ENCODE measurements around the gene KCNC4. TPM values are rescaled to one million over a fixed set of nuclear protein-coding genes. Genes with fewer than 3 reads are reported as not detected.

KCNC4 gene
- total RNA-seq, 1 experiment from 2014 or later = 8.9 TPM

GRCh38 chr1:110166861-110167260, 43.3 kb upstream of the KCNC4 start:
- no peak overlapping the region for H3T11ph ChIP-seq (ENCODE audit: low read length)
- no peak overlapping the region for H3K4me2 ChIP-seq (ENCODE audit: insufficient read depth, insufficient read length, low read length)
- DNase-seq = no peak
- no peak overlapping the region for H3K9ac ChIP-seq (ENCODE audit: extremely low read depth, insufficient read length, low read length)
- H2AFZ ChIP-seq (ENCODE audit: low read length) = no peak overlapping the region
- Mint-ChIP-seq H3K36me3 (ENCODE audit: insufficient read depth in 1 of 3, low read depth in 3 of 3) (no peaks in the 10 kb centered on the region), H3K9me3 (no peaks in the 10 kb centered on the region), H3K27me3 (ENCODE audit: low read depth) (peaks cover 6% of the 10 kb centered on the region), H3K27ac (no peak overlapping the region; a peak in 2 of 7 replicates), H3K4me1 (peaks cover 3 to 9% of the 10 kb centered on the region in 2 experiments; a peak in 2 of 4 replicates), H3K4me3 (no peak overlapping the region)
- WGBS (ENCODE audit: extremely low coverage, insufficient read length, low lambda C conversion rate) = no CpG with 5 or more reads among the region's 11 CpGs
- H4K20me1 ChIP-seq (ENCODE audit: control insufficient read depth, insufficient read depth, insufficient read length) = no peaks in the 10 kb centered on the region
- H3K4me1 ChIP-seq (ENCODE audit: insufficient read depth, low read length) = no peaks in the 10 kb centered on the region
- H3K4ac ChIP-seq (ENCODE audit: low read depth, low read length) = no peak overlapping the region
- no peaks in the 10 kb centered on the region for H3K27me3 ChIP-seq (ENCODE audit: insufficient read depth, low read length)
- no peak overlapping the region for H4K91ac ChIP-seq (ENCODE audit: insufficient read length, low read depth, low read length)
- no peaks in the 10 kb centered on the region for H3K79me2 ChIP-seq (ENCODE audit: insufficient read depth, low read length)
- no peak overlapping the region for H4K5ac ChIP-seq (ENCODE audit: insufficient read length, low read depth, low read length)
- no peaks in the 10 kb centered on the region for H3K9me3 ChIP-seq (ENCODE audit: control insufficient read depth, low read depth, low read length)
- no peaks in the 10 kb centered on the region for H3K23me2 ChIP-seq (ENCODE audit: insufficient read length, low read depth, low read length, poor library complexity, severe bottlenecking)
- no peak for TF ChIP-seq CTCF (conservative IDR thresholded peaks at IDR 0.05)
- H3K18ac ChIP-seq (ENCODE audit: insufficient read length, low read depth, low read length) = no peak overlapping the region
- H3K23ac ChIP-seq (ENCODE audit: insufficient read length, low read depth, low read length) = no peak overlapping the region
- H3K14ac ChIP-seq (ENCODE audit: insufficient read depth, low read length) = no peak overlapping the region
- H2BK20ac ChIP-seq (ENCODE audit: low read depth, low read length, poor library complexity, severe bottlenecking) = no peak overlapping the region
- no peak overlapping the region for H2BK15ac ChIP-seq (ENCODE audit: low read depth, low read length)
- H2BK120ac ChIP-seq (ENCODE audit: low read depth, low read length, poor library complexity, severe bottlenecking) = no peak overlapping the region
- H2BK12ac ChIP-seq (ENCODE audit: insufficient read length, low read depth, low read length) = no peak overlapping the region
- H3K79me1 ChIP-seq (ENCODE audit: insufficient read depth, low read depth, low read length, poor library complexity, severe bottlenecking) = no peaks in the 10 kb centered on the region
- H3K27ac ChIP-seq (ENCODE audit: insufficient read length, low read depth, low read length) = no peak overlapping the region
- H3K56ac ChIP-seq (ENCODE audit: insufficient read length, low read depth, low read length) = no peak overlapping the region
- H2BK5ac ChIP-seq (ENCODE audit: insufficient read length, low read length) = no peak overlapping the region
- H2AK5ac ChIP-seq (ENCODE audit: insufficient read length, low read length) = no peak overlapping the region
- H4K8ac ChIP-seq (replicated peaks; ENCODE audit: insufficient read length, low read depth, low read length) = no peak overlapping the region

Data from H9 (cell line).